Thoracic aorta (tissue), 2 donors: ENCODE data around the gene CFB. TPM values are rescaled to one million over a fixed set of nuclear protein-coding genes. Genes with fewer than 3 reads are reported as not detected.
A peak's percentile ranks its signal among the peaks of the same experiment; 100 is the strongest.

ENCODE experiments used
- ATAC-seq: fragments of 150-250 bp; one replicate; pipeline ENCODE4 v1.8.0; 2017; ENCODE audit warnings: low read depth; ENCODE audit not compliant: insufficient number of reproducible peaks, low FRiP score
- DNase-seq: peaks from one replicate; pipeline ENCODE4 v3.0.0-alpha.2; 2020; ENCODE audit warnings: low spot score
- H3K27ac ChIP-seq, 2 donors: fragments of 200-600 bp; sonication (generic); 1 replicate in 1 of 2; 2 replicates in 1 of 2; pipeline ENCODE4 v1.5.1; 2016; ENCODE audit warnings: mild to moderate bottlenecking in 2 of 2, moderate library complexity in 2 of 2
- H3K27me3 ChIP-seq: fragments of 200-600 bp; sonication (generic); replicated peaks from 2 replicates; pipeline ENCODE4 v1.6.0; 2016; ENCODE audit warnings: mild to moderate bottlenecking; ENCODE audit not compliant: insufficient read depth
- H3K36me3 ChIP-seq: fragments of 200-600 bp; sonication (generic); one replicate; pipeline ENCODE4 v1.5.1; 2016
- H3K4me1 ChIP-seq, 2 donors: fragments of 200-600 bp; sonication (generic); 1 replicate in 1 of 2; 2 replicates in 1 of 2; pipeline versions ENCODE4 v1.5.1 to v1.6.0; 2016; ENCODE audit warnings: low read depth in 2 of 2, mild to moderate bottlenecking in 1 of 2; ENCODE audit not compliant: control insufficient read depth in 1 of 2
- H3K4me3 ChIP-seq: fragments of 200-600 bp; sonication (generic); 2 replicates; pipeline ENCODE4 v1.5.1; 2016; ENCODE audit warnings: mild to moderate bottlenecking
- H3K9me3 ChIP-seq: fragments of 200-600 bp; sonication (generic); 2 replicates; pipeline ENCODE4 v1.5.1; 2016
- total RNA-seq, 2 donors: library from RNA; depleted of rRNA; stranded (reverse); fragments of >200 nt; gene quantifications; one replicate each; pipeline versions ENCODE4 v1.1.0 to v1.2.3, GENCODE V29; 2016
- TF ChIP-seq, protein P1 (sequence below): fragments of 200-600 bp; sonication (generic); IDR thresholded peaks from one replicate; pipeline ENCODE4 v1.5.1; 2019; ENCODE audit warnings: antibody characterized with exemption

The CFB gene
- total RNA-seq, 2 donors from 2014 or later = 55.2 to 142 TPM

- ATAC-seq = no peak
- no peak for DNase-seq
- TF ChIP-seq, protein P1, sequence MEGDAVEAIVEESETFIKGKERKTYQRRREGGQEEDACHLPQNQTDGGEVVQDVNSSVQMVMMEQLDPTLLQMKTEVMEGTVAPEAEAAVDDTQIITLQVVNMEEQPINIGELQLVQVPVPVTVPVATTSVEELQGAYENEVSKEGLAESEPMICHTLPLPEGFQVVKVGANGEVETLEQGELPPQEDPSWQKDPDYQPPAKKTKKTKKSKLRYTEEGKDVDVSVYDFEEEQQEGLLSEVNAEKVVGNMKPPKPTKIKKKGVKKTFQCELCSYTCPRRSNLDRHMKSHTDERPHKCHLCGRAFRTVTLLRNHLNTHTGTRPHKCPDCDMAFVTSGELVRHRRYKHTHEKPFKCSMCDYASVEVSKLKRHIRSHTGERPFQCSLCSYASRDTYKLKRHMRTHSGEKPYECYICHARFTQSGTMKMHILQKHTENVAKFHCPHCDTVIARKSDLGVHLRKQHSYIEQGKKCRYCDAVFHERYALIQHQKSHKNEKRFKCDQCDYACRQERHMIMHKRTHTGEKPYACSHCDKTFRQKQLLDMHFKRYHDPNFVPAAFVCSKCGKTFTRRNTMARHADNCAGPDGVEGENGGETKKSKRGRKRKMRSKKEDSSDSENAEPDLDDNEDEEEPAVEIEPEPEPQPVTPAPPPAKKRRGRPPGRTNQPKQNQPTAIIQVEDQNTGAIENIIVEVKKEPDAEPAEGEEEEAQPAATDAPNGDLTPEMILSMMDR = no peak
- Histone ChIP-seq H3K4me1 (peaks cover 15 to 35% of the 10 kb centered on the region in 2 donors), H3K27ac (peak overlapping the region; percentile 65 to 82), H3K4me3 (peak overlapping the region; percentile 92), H3K27me3 (no peaks in the 10 kb centered on the region), H3K36me3 (peaks cover 6% of the 10 kb centered on the region), H3K9me3 (no peaks in the 10 kb centered on the region)
These were observed 47.4 kb upstream of the CFB start for GRCh38 chr6:31898383-31899011.

GRCh38 chr6:31899215-31899614 is 46.7 kb upstream of the CFB start:
- Histone ChIP-seq H3K9me3 (no peaks in the 10 kb centered on the region), H3K27me3 (no peaks in the 10 kb centered on the region), H3K4me3 (no peak overlapping the region), H3K27ac (no peak overlapping the region), H3K4me1 (peaks cover 15 to 39% of the 10 kb centered on the region in 2 donors), H3K36me3 (peaks cover 3% of the 10 kb centered on the region)
- TF ChIP-seq, protein P1 = no peak
- DNase-seq = no peak
- ATAC-seq = no peak

- ATAC-seq (no peak), DNase-seq (no peak)
- no peaks in the 10 kb centered on the region for H3K9me3 ChIP-seq
- H3K4me3 ChIP-seq = no peak overlapping the region
- peaks cover 15 to 39% of the 10 kb centered on the region in 2 donors for H3K4me1 ChIP-seq
- H3K27ac ChIP-seq = no peak overlapping the region
- no peaks in the 10 kb centered on the region for H3K27me3 ChIP-seq
- no peaks in the 10 kb centered on the region for H3K36me3 ChIP-seq
- TF ChIP-seq, protein P1 = no peak
These were observed 45.8 kb upstream of the CFB start for GRCh38 chr6:31899882-31900722.

- peak overlapping the region; percentile 85 for H3K4me3 ChIP-seq
- no peaks in the 10 kb centered on the region for H3K36me3 ChIP-seq
- TF ChIP-seq, protein P1 = no peak
- no peak for DNase-seq
- H3K9me3 ChIP-seq = no peaks in the 10 kb centered on the region
- H3K27me3 ChIP-seq = no peaks in the 10 kb centered on the region
- H3K27ac ChIP-seq = peak overlapping the region in 1 of 2 donors; percentile 81
- no peak for ATAC-seq
- peaks cover 15 to 39% of the 10 kb centered on the region in 2 donors for H3K4me1 ChIP-seq
These were observed 44.9 kb upstream of the CFB start for GRCh38 chr6:31900917-31901414.

DNA sequence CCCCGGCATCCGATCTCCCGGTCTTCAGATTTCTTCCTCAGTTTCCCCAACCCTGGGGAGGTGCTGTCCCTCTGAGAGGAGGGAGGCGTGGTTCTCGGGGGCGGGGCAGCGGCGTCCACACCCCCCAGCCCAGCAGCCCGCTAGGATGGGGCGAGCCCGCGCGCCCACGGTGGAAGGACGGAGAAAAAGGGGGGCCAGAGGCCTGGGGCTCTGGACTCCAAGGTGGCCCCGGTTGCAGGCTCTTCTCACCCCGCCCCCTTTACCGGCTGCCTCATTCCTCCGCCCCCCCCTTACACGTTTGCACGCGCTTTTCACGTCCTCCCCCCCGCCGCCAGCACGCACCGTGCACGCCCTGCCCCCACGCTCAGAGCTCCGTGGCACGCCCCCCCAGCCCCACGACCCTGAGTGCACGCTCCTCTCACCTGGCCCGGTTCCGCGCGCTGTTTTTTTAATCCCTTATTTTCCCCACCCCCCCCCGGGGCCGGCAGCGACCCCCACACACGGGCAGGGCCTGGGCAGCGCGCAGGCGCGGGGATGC is 44.4 kb upstream of the CFB start:
- Histone ChIP-seq H3K4me3 (peak overlapping the region; percentile 85), H3K27ac (peak overlapping the region; percentile 79 to 81), H3K36me3 (no peaks in the 10 kb centered on the region), H3K4me1 (peaks cover 14 to 38% of the 10 kb centered on the region in 2 donors), H3K27me3 (no peaks in the 10 kb centered on the region), H3K9me3 (no peaks in the 10 kb centered on the region)
- ATAC-seq (peak; percentile 9), DNase-seq (no peak)
- TF ChIP-seq, protein P1 = no peak
